Right lobe of liver (tissue), 4 donors: ENCODE results near the gene TMEM255A.

Source experiments
- POLR2A ChIP-seq: fragments of 450-650 bp; IDR thresholded peaks from one replicate; pipeline ENCODE4 v1.6.1; 2017; ENCODE audit warnings: antibody characterized with exemption, mild to moderate bottlenecking
- TF ChIP-seq, protein P1 (sequence below), 4 donors: fragments of 200-600 bp in 3 of 4; fragments of 450-650 bp in 1 of 4; IDR thresholded peaks; one replicate each; pipeline versions ENCODE4 v1.5.1 to v1.8.0; 2016 to 2022; ENCODE audit warnings: antibody characterized with exemption in 4 of 4, mild to moderate bottlenecking in 2 of 4
- donor health status: DM: no; HTN: no; CAD: no.
- donor health status: DM: no; HTN: no; CAD: no.
- donor health status: DM: no; HTN: yes; CAD: no.

DNA sequence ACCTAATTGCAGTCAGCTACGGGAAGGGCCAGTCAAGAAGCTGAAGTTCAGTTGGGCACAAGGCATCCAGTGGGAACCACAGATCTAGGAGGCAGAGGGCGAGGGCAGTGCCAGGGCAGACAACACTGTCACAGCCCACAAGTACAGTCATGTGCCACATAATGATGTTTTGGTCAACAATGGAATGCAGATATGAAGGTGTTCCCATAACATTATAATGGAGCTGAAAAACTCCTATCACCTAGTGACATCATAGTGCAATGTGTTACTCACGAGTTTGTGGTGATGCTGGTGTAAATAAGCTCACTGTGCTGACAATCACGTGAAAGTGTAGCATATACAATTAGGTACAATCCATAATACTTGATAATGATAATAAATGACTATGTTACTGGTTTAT is 4.5 kb upstream of the TMEM255A start:
- TF ChIP-seq POLR2A = no peak
- TF ChIP-seq, protein P1, sequence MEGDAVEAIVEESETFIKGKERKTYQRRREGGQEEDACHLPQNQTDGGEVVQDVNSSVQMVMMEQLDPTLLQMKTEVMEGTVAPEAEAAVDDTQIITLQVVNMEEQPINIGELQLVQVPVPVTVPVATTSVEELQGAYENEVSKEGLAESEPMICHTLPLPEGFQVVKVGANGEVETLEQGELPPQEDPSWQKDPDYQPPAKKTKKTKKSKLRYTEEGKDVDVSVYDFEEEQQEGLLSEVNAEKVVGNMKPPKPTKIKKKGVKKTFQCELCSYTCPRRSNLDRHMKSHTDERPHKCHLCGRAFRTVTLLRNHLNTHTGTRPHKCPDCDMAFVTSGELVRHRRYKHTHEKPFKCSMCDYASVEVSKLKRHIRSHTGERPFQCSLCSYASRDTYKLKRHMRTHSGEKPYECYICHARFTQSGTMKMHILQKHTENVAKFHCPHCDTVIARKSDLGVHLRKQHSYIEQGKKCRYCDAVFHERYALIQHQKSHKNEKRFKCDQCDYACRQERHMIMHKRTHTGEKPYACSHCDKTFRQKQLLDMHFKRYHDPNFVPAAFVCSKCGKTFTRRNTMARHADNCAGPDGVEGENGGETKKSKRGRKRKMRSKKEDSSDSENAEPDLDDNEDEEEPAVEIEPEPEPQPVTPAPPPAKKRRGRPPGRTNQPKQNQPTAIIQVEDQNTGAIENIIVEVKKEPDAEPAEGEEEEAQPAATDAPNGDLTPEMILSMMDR (IDR thresholded peaks at IDR 0.05) = no peak
